Activated B cell treated with CpG ODN at 0.5 μM for 24 hours (primary cell): ENCODE data around the gene LSM7. TPM values are rescaled to one million over a fixed set of nuclear protein-coding genes. Genes with fewer than 3 reads are reported as not detected.

ENCODE experiments used
- ATAC-seq: fragments of 200-7000 bp; cut with Tn5 transposase; one replicate; pipeline ENCODE4 v1.10.0; 2021; ENCODE audit warnings: low read depth, mild to moderate bottlenecking, moderate library complexity
- CTCF ChIA-PET: fragments of 350-600 bp; sonication (Branson Sonifier 250); formaldehyde crosslinking; loops from one replicate; lab custom pipeline; 2021; ENCODE audit warnings: antibody characterized with exemption; lab: Charles Lee
- POLR2A ChIA-PET: fragments of 350-600 bp; sonication (Branson Sonifier 250); formaldehyde crosslinking; loops from one replicate; lab custom pipeline; 2021; ENCODE audit warnings: antibody characterized with exemption; lab: Charles Lee
- DNase-seq: peaks from one replicate; pipeline ENCODE4 v3.0.0; 2022
- H3K27ac Mint-ChIP-seq: one replicate; pipeline ENCODE4 v1.8.0; 2020; ENCODE audit warnings: mixed read lengths
- H3K27me3 Mint-ChIP-seq: one replicate; pipeline ENCODE4 v1.8.0; 2021; ENCODE audit warnings: mixed read lengths
- H3K36me3 Mint-ChIP-seq: one replicate; pipeline ENCODE4 v1.8.0; 2021; ENCODE audit warnings: low read depth, mixed read lengths
- H3K4me1 Mint-ChIP-seq: one replicate; pipeline ENCODE4 v1.8.0; 2021; ENCODE audit warnings: mixed read lengths
- H3K4me3 Mint-ChIP-seq: one replicate; pipeline ENCODE4 v1.8.0; 2020; ENCODE audit warnings: mild to moderate bottlenecking, mixed read lengths
- H3K9me3 Mint-ChIP-seq: one replicate; pipeline ENCODE4 v1.8.0; 2020; ENCODE audit warnings: mixed read lengths
- CTCF ChIP-seq: fragments of 200-600 bp; IDR thresholded peaks from one replicate; pipeline ENCODE4 v1.8.0; 2022; ENCODE audit warnings: antibody characterized with exemption, mild to moderate bottlenecking
- intact Hi-C: fragments of 100-400 bp; cut with micrococcal nuclease; formaldehyde crosslinking; loops from one replicate; pipeline ENCODE4 v1.15.1; 2024
- total RNA-seq: library from RNA; stranded (reverse); gene quantifications from 2 replicates; pipeline ENCODE4 v1.2.3, GENCODE V29; 2022

The LSM7 gene
- total RNA-seq, 1 donor from 2014 or later = 149 TPM

GRCh38 chr19:2336528-2337328 is 8.3 kb upstream of the LSM7 start:
- Mint-ChIP-seq H3K4me3 (no peak overlapping the region), H3K27ac (peak overlapping the region; percentile 16), H3K36me3 (peaks cover 33% of the 10 kb centered on the region), H3K27me3 (no peaks in the 10 kb centered on the region), H3K9me3 (no peaks in the 10 kb centered on the region), H3K4me1 (peaks cover 34% of the 10 kb centered on the region)
- CTCF ChIA-PET = no interaction called here
- DNase-seq (no peak), ATAC-seq (no peak)
- intact Hi-C loops = no loop called here
- no peak for TF ChIP-seq CTCF
- POLR2A ChIA-PET = interaction anchor here (0.5 to 1.0 kb wide), 2 partner anchors 48 to 100 kb away, joined by 3 to 4 read pairs; no protein-coding TSS in a partner anchor

- peak overlapping the region; percentile 62 for H3K27ac Mint-ChIP-seq
- H3K4me1 Mint-ChIP-seq = peaks cover 43% of the 10 kb centered on the region
- no peak for TF ChIP-seq CTCF
- no peak for ATAC-seq
- CTCF ChIA-PET = no interaction called here
- no peaks in the 10 kb centered on the region for H3K27me3 Mint-ChIP-seq
- no peaks in the 10 kb centered on the region for H3K9me3 Mint-ChIP-seq
- H3K4me3 Mint-ChIP-seq = no peak overlapping the region
- peaks cover 29% of the 10 kb centered on the region for H3K36me3 Mint-ChIP-seq
- POLR2A ChIA-PET = no interaction called here
- no peak for DNase-seq
- intact Hi-C loops = no loop called here
Observed at GRCh38 chr19:2335848-2336247, 7.5 kb upstream of the LSM7 start.

- no peak for TF ChIP-seq CTCF
- ChIA-PET POLR2A (no interaction called here), CTCF (no interaction called here)
- Mint-ChIP-seq H3K9me3 (no peaks in the 10 kb centered on the region), H3K27ac (peak overlapping the region; percentile 62), H3K4me1 (peaks cover 49% of the 10 kb centered on the region), H3K4me3 (no peak overlapping the region), H3K27me3 (no peaks in the 10 kb centered on the region), H3K36me3 (peaks cover 29% of the 10 kb centered on the region)
- ATAC-seq (no peak), DNase-seq (no peak)
- intact Hi-C loops = loop anchor here (5.0 kb wide), 1 partner anchor 287 kb away; no protein-coding TSS in a partner anchor
Observed at GRCh38 chr19:2334986-2335846, 6.8 kb upstream of the LSM7 start.

- TF ChIP-seq CTCF = no peak
- Mint-ChIP-seq H3K4me3 (no peak overlapping the region), H3K9me3 (no peaks in the 10 kb centered on the region), H3K27ac (no peak overlapping the region), H3K4me1 (peaks cover 56% of the 10 kb centered on the region), H3K27me3 (no peaks in the 10 kb centered on the region), H3K36me3 (peaks cover 33% of the 10 kb centered on the region)
- DNase-seq = no peak
- POLR2A ChIA-PET = interaction anchor here (1.5 kb wide), 1 partner anchor 142 kb away, joined by 3 read pairs; the partner anchor contains the start of gene GADD45B
- CTCF ChIA-PET = interaction anchor here (1.5 kb wide), 1 partner anchor 163 kb away, joined by 3 read pairs; no protein-coding TSS in a partner anchor
- no peak for ATAC-seq
- intact Hi-C loops = loop anchor here (5.0 kb wide), 1 partner anchor 288 kb away; no protein-coding TSS in a partner anchor
Observed at GRCh38 chr19:2334426-2334825, 6.0 kb upstream of the LSM7 start.
